ENCODE results near the gene LRRC56.

DNA sequence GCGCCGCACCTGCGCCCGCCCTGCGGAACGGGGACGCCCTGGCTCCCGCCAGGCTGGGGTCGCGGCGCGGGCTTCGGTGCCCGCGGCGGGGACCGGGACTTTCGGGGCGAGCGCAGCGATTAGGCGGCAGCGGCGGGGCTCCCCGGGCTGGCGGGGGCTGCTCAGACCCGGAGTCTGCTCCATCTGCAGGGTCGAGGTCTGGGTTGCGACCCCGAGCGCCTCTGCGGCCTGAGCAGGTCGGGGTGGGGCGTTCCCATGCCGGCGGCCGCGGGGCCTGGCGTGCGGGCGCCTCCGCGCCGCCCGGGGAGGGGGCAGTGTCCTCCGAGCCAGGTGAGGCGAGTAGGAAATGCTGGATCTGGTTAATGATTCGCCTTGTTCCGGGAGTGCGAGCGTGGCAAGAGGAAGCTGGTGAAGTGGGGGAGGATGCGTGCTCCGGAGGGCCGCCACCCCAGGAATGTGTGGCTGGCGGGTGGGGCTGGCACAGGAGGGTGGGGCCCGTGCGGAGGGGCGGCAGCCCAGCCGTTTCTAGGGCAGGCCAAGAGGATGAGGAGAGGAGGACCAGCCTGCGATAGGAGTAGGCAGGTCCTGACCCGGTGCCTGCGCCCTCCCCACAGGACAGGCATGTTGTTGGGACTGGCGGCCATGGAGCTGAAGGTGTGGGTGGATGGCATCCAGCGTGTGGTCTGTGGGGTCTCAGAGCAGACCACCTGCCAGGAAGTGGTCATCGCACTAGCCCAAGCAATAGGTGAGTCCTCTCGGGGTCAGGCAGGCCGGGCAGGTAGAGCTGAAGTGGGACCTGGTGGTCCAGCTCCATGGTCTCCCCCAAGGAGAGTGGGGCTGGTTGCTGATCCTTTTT, 24.0 kb downstream of the LRRC56 start:
- no peak for TF ChIP-seq SMC3 (conservative IDR thresholded peaks at IDR 0.05; ENCODE audit: insufficient read depth, low read depth, low read length)
- TF ChIP-seq ZBTB7A (IDR thresholded peaks at IDR 0.05; ENCODE audit: borderline replicate concordance, control insufficient read depth, low read depth, low read length), result peak; percentile 66; the same call in 1 of the 2 replicates
- TF ChIP-seq, protein P1, sequence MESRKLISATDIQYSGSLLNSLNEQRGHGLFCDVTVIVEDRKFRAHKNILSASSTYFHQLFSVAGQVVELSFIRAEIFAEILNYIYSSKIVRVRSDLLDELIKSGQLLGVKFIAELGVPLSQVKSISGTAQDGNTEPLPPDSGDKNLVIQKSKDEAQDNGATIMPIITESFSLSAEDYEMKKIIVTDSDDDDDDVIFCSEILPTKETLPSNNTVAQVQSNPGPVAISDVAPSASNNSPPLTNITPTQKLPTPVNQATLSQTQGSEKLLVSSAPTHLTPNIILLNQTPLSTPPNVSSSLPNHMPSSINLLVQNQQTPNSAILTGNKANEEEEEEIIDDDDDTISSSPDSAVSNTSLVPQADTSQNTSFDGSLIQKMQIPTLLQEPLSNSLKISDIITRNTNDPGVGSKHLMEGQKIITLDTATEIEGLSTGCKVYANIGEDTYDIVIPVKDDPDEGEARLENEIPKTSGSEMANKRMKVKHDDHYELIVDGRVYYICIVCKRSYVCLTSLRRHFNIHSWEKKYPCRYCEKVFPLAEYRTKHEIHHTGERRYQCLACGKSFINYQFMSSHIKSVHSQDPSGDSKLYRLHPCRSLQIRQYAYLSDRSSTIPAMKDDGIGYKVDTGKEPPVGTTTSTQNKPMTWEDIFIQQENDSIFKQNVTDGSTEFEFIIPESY (CRISPR knock-in tag; IDR thresholded peaks at IDR 0.05), result no peak
- no peak for TF ChIP-seq ELF4 (CRISPR knock-in tag; IDR thresholded peaks at IDR 0.05)
- TF ChIP-seq, protein P2, sequence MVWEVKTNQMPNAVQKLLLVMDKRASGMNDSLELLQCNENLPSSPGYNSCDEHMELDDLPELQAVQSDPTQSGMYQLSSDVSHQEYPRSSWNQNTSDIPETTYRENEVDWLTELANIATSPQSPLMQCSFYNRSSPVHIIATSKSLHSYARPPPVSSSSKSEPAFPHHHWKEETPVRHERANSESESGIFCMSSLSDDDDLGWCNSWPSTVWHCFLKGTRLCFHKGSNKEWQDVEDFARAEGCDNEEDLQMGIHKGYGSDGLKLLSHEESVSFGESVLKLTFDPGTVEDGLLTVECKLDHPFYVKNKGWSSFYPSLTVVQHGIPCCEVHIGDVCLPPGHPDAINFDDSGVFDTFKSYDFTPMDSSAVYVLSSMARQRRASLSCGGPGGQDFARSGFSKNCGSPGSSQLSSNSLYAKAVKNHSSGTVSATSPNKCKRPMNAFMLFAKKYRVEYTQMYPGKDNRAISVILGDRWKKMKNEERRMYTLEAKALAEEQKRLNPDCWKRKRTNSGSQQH (CRISPR knock-in tag; IDR thresholded peaks at IDR 0.05), result no peak
- TF ChIP-seq, protein P3, sequence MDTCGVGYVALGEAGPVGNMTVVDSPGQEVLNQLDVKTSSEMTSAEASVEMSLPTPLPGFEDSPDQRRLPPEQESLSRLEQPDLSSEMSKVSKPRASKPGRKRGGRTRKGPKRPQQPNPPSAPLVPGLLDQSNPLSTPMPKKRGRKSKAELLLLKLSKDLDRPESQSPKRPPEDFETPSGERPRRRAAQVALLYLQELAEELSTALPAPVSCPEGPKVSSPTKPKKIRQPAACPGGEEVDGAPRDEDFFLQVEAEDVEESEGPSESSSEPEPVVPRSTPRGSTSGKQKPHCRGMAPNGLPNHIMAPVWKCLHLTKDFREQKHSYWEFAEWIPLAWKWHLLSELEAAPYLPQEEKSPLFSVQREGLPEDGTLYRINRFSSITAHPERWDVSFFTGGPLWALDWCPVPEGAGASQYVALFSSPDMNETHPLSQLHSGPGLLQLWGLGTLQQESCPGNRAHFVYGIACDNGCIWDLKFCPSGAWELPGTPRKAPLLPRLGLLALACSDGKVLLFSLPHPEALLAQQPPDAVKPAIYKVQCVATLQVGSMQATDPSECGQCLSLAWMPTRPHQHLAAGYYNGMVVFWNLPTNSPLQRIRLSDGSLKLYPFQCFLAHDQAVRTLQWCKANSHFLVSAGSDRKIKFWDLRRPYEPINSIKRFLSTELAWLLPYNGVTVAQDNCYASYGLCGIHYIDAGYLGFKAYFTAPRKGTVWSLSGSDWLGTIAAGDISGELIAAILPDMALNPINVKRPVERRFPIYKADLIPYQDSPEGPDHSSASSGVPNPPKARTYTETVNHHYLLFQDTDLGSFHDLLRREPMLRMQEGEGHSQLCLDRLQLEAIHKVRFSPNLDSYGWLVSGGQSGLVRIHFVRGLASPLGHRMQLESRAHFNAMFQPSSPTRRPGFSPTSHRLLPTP (IDR thresholded peaks at IDR 0.05; ENCODE audit: borderline replicate concordance, extremely low read depth, insufficient read length), result no peak
- no peak for TF ChIP-seq ZNF143 (CRISPR knock-in tag; IDR thresholded peaks at IDR 0.05)
- TF ChIP-seq GTF2F1 (IDR thresholded peaks at IDR 0.05; ENCODE audit: low read depth, low read length), result no peak
- TF ChIP-seq FOXK1 (CRISPR knock-in tag; IDR thresholded peaks at IDR 0.05; ENCODE audit: borderline replicate concordance), result no peak
- TF ChIP-seq NFE2L1 (tag; IDR thresholded peaks at IDR 0.05; ENCODE audit: borderline replicate concordance, low read depth), result no peak
- no peak for TF ChIP-seq NR2C1 (IDR thresholded peaks at IDR 0.05)
- TF ChIP-seq NR2C1 (tag; IDR thresholded peaks at IDR 0.05), result no peak
- TF ChIP-seq CAMTA2 (CRISPR knock-in tag; conservative IDR thresholded peaks at IDR 0.05), result no peak
